ENCODE data around the gene TSTD2.

TSTD2 gene

GRCh38 chr9:97562542-97562941 lies 70.6 kb downstream of the TSTD2 start:
- no peak for DNase-seq (ENCODE audit: low read depth)

DNA sequence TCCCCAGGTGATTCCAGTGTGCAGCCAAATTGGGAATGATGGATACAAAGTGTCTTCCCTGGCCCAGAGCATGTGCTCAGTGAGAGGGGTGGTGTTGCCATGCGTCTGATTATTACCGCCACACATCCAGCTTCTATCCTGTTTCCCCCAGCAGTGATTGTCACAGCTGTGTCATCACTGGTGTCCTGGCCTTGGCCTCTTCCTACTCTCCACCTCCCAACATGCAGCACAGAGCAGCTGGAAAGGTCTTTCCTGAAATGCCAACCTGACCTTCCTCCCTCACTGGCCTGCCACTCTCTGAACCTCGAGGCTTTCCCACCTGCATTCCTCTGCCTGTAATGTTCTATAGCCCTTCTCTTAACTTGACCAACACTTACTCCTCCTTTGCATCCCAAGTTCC lies 71.7 kb downstream of the TSTD2 start:
- no peak for DNase-seq (ENCODE audit: low read depth)

- no peak for DNase-seq (ENCODE audit: low read depth)
Observed at GRCh38 chr9:97560851-97561250, 72.3 kb downstream of the TSTD2 start.

GRCh38 chr9:97560154-97560553 lies 73.0 kb downstream of the TSTD2 start:
- no peak for DNase-seq (ENCODE audit: low read depth)

DNA sequence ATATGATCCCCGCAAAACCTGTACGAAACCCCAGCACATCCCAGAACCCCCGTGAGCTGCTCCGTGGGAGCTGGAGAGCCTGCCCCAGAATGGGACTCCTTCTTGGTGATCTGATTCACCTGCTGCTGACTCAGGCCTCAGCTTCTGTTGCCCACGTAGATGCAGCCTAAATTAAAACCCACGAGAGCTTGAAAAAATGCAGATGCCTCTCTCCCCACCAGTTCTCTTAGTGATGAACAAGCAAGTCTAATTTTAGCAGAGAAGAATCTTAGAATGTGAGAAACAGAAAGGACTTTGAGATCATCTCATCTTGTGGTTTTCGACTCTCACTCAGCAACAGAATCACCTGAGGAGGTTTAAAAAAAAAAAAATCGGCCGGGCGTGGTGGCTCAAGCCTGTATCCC lies 74.1 kb downstream of the TSTD2 start:
- no peak for DNase-seq (ENCODE audit: low read depth)

- DNase-seq (ENCODE audit: low read depth): no peak
Observed at GRCh38 chr9:97558701-97559101, 74.5 kb downstream of the TSTD2 start.

- no peak for DNase-seq (ENCODE audit: low read depth)
Observed at GRCh38 chr9:97557606-97558095, 75.5 kb downstream of the TSTD2 start.

- no peak for DNase-seq (ENCODE audit: low read depth)
Observed at GRCh38 chr9:97556721-97557605, 76.2 kb downstream of the TSTD2 start.

- DNase-seq (ENCODE audit: low read depth): no peak
Observed at GRCh38 chr9:97556036-97556720, 77.0 kb downstream of the TSTD2 start.

DNA sequence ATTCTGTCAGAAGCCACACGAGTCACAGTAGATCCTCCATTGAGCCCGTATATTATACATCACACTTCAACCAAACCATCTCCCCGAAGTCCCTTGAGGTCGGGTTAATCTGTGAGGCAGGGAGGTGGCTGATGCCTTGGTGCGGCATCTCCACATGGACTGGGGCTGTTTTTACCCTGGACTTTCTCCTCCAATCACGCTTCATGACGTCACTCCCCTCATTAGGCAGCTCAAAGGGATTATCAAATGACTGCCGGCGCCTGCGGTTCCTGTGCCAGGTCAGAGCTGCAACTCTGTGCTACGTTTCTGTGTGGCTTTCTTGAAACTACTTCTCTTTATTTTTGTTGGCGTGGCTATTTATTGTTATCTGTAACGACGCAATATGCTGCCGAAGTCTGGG lies 78.0 kb downstream of the TSTD2 start:
- no peak for DNase-seq (ENCODE audit: low read depth)

GRCh38 chr9:97554566-97555075 lies 78.5 kb downstream of the TSTD2 start:
- DNase-seq (ENCODE audit: low read depth): no peak

GRCh38 chr9:97553841-97554240 lies 79.3 kb downstream of the TSTD2 start:
- DNase-seq (ENCODE audit: low read depth): no peak

DNA sequence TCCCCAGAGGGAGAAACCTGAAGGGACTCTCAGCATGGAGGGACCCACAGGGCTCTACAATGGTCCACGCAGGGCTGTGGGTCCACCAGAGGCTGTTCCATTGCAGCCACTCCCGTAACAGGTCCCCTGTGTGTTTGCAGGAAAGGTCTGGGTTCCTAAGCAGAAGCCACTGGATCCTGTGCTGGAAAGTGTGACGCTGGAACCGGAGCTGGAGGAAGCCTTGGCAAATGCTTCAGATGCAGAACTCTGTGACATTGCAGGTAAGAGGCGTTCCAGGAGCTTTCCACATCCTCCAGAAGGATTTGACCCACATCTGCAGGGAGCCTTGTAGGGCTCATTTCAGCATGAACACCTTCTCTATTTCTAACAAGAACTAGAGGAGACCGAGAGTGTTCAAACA lies 80.0 kb downstream of the TSTD2 start:
- DNase-seq (ENCODE audit: low read depth): no peak

DNA sequence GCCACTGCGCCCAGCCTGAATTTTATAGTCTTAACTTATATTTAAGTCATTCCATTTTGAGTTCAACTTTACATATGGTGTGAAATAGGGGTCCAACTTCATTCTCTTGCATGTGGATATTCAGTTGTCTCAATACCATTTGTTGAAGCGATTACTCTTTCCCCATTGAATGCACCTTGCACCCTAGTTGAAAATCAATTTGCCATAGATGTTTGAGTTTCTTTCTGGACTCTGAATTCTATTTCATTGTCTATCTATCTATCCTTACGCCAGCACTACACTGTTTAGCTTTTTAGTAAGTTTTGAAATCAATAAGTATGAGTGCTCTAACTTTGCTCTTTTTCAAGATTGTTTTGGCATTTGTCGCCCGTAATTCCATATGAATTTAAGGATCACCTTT lies 81.9 kb downstream of the TSTD2 start:
- no peak for DNase-seq (ENCODE audit: low read depth)

DNA sequence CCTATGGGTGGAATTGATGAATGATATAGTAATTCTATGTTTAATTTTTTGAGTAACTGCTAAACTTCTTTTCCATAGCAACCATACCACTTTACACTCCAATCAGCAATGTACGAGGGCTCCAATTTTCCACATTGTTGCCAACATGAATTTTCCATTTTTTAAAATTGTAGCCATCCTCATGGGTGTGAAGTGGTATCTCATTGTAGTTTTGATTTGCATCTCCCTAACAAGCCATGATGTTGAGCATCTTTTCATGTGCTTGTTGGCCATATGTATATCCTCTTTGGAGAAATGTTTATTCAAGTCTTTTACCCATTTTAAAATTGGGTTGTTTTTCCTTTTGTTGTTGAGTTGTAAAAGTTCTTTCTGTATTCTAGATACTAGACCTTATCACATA lies 82.8 kb downstream of the TSTD2 start:
- DNase-seq (ENCODE audit: low read depth): no peak
